ENCODE data around the gene CTSZ. TPM values are rescaled to one million over a fixed set of nuclear protein-coding genes. Genes with fewer than 3 reads are reported as not detected.

Gene CTSZ
- total RNA-seq, 2 donors from 2014 or later: 93.6 to 130 TPM

- intact Hi-C loops (cut with DNase I): no loop called here
- TF ChIP-seq CTCF (IDR thresholded peaks at IDR 0.05) (no peak), POLR2AphosphoS5 (IDR thresholded peaks at IDR 0.05) (no peak), POLR2A (IDR thresholded peaks at IDR 0.05) (no peak)
- H3K36me3 ChIP-seq: peaks cover 2 to 15% of the 10 kb centered on the region in 2 donors
Measured at GRCh38 chr20:58995461-58996225, 11.4 kb downstream of the CTSZ start.

GRCh38 chr20:58994390-58995159 lies 12.5 kb downstream of the CTSZ start:
- H3K4me1 ChIP-seq (replicated peaks): no peaks in the 10 kb centered on the region
- DNase-seq (ENCODE audit: low spot score): no peak
- H3K27ac ChIP-seq: no peak overlapping the region
- no peaks in the 10 kb centered on the region for H3K9me3 ChIP-seq
- TF ChIP-seq POLR2AphosphoS5 (IDR thresholded peaks at IDR 0.05): no peak
- no peak for TF ChIP-seq CTCF (IDR thresholded peaks at IDR 0.05)
- TF ChIP-seq POLR2A (IDR thresholded peaks at IDR 0.05): no peak
- WGBS: 87% methylated on average over 17 of the region's 17 CpGs
- H3K27me3 ChIP-seq (replicated peaks; ENCODE audit: insufficient read depth): no peaks in the 10 kb centered on the region
- intact Hi-C loops (cut with DNase I): no loop called here
- no peak overlapping the region for H3K4me3 ChIP-seq
- peaks cover 2 to 21% of the 10 kb centered on the region in 2 donors for H3K36me3 ChIP-seq

More at GRCh38 chr20:58995461-58996225, 11.4 kb downstream of the CTSZ start:
- no peak overlapping the region for H3K27ac ChIP-seq
- no peaks in the 10 kb centered on the region for H3K27me3 ChIP-seq (replicated peaks; ENCODE audit: insufficient read depth)
- H3K4me1 ChIP-seq (replicated peaks): no peaks in the 10 kb centered on the region
- 61% methylated on average over 18 of the region's 18 CpGs for WGBS
- no peak for DNase-seq (ENCODE audit: low spot score)
- H3K4me3 ChIP-seq: no peak overlapping the region
- no peaks in the 10 kb centered on the region for H3K9me3 ChIP-seq

- 70% methylated on average over 23 of the region's 23 CpGs for WGBS
- H3K36me3 ChIP-seq: peaks cover under 1 to 26% of the 10 kb centered on the region in 2 donors
- no peak overlapping the region for H3K4me3 ChIP-seq
Measured at GRCh38 chr20:58993332-58994248, 13.5 kb downstream of the CTSZ start.

GRCh38 chr20:58992911-58993310 lies 14.1 kb downstream of the CTSZ start:
- intact Hi-C loops (cut with DNase I): no loop called here
- Histone ChIP-seq H3K27ac (no peak overlapping the region), H3K4me1 (replicated peaks) (no peaks in the 10 kb centered on the region), H3K27me3 (replicated peaks; ENCODE audit: insufficient read depth) (no peaks in the 10 kb centered on the region), H3K36me3 (peaks cover 6 to 32% of the 10 kb centered on the region in 2 donors), H3K4me3 (no peak overlapping the region), H3K9me3 (no peaks in the 10 kb centered on the region)
- TF ChIP-seq POLR2AphosphoS5 (IDR thresholded peaks at IDR 0.05) (no peak), POLR2A (IDR thresholded peaks at IDR 0.05) (no peak), CTCF (IDR thresholded peaks at IDR 0.05) (no peak)
- 71% methylated on average over 3 of the region's 3 CpGs for WGBS
- no peak for DNase-seq (ENCODE audit: low spot score)

More at GRCh38 chr20:58993332-58994248, 13.5 kb downstream of the CTSZ start:
- DNase-seq (ENCODE audit: low spot score): no peak
- H3K9me3 ChIP-seq: no peaks in the 10 kb centered on the region
- intact Hi-C loops (cut with DNase I): no loop called here
- no peak for TF ChIP-seq POLR2A (IDR thresholded peaks at IDR 0.05)
- TF ChIP-seq CTCF (IDR thresholded peaks at IDR 0.05): no peak
- no peak for TF ChIP-seq POLR2AphosphoS5 (IDR thresholded peaks at IDR 0.05)
- no peak overlapping the region for H3K27ac ChIP-seq
- H3K4me1 ChIP-seq (replicated peaks): no peaks in the 10 kb centered on the region
- no peaks in the 10 kb centered on the region for H3K27me3 ChIP-seq (replicated peaks; ENCODE audit: insufficient read depth)
